GM12801 (cell line): ENCODE data around the gene CHST9.

Experiments used
- CTCF ChIP-seq: IDR thresholded peaks from one replicate; pipeline ENCODE4 v1.5.1; 2011; ENCODE audit warnings: control low read depth; ENCODE audit not compliant: insufficient read length; ENCODE audit errors: extremely low read depth

Gene CHST9

DNA sequence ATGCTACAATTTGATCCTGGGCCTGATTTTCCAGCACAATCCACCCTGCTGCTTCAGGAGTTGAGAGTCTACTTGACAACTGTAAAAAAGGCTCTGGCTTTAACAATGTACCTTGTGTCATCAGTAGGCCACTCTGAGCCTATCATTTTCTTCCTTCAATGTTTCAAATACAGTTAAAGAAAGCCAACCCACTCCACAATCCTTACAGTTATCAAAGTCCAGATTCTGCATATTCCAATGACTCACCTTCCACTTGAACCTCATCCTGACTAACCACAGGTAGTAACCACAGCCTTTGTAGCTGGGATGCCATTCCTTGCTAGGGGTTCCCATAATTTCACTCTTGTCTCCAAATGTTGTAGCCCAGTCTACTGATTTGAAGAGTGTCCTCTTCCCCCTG lies 284.1 kb downstream of the CHST9 start:
- TF ChIP-seq CTCF: no peak

DNA sequence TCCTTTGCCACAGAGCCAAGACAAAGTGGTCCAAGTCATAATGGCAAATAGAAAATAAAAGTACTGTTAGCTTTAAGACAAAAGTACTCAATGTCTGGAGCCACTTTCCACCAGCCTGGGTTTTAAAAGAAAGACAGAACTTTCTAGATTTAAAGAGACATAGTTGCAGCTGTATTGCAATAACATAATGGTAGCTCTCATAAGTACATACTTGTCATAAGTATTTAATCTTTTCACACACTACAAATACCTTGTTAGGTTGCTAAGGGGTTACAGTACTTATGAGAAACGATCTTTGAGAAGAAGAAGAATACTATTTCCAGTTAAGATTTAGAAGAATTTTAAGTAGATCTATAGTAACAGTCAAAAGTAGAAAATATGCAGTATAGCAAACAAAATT lies 290.7 kb downstream of the CHST9 start:
- no peak for TF ChIP-seq CTCF

GRCh38 chr18:26893996-26894395 lies 291.1 kb downstream of the CHST9 start:
- no peak for TF ChIP-seq CTCF

DNA sequence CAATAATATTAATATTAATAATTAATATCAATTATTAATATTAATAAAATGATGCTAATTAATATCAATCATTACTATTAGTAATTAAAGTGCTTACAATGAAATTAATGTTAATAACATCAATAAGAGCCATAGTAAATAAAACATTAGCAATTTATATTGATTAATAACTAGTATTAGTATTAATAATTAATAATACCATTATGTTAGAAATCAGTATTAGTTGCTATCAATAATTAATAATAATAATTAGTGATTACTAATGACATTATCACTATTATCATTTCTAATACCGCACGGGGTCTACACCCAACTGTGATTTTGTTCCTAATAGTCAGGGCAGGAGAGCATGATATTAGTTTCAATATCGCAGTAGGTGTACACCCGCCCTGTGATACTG lies 296.8 kb downstream of the CHST9 start:
- no peak for TF ChIP-seq CTCF

DNA sequence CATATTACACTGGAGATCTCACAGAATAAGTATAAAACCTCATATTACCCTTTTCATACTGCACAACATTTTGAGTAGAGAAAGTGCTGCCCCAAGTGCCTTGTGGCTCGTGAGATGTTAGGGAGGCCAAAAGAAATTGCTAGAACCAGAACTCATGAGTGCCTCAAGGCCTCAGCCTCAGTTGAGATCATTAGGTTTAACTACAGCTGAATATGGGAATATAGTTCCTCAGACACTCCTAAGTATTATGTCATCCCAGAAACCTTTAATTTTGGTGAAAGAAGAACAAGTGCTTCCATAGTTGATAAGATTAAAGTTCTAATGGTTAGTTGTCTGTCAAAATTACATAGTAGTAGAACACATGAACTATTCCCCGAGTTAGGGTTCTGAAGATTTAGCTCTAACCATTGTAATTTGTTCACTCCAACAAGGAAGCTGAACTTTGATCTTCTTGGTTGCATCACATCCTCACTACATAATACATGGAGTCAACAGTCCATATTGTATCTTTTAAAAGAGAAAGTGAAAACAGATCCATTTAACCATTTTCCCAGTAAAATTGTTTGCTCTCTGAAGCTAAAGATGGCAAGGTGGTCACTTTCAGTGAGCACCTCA lies 310.0 kb downstream of the CHST9 start:
- TF ChIP-seq CTCF: no peak

- no peak for TF ChIP-seq CTCF
Measured at GRCh38 chr18:26874283-26874682, 310.8 kb downstream of the CHST9 start.

DNA sequence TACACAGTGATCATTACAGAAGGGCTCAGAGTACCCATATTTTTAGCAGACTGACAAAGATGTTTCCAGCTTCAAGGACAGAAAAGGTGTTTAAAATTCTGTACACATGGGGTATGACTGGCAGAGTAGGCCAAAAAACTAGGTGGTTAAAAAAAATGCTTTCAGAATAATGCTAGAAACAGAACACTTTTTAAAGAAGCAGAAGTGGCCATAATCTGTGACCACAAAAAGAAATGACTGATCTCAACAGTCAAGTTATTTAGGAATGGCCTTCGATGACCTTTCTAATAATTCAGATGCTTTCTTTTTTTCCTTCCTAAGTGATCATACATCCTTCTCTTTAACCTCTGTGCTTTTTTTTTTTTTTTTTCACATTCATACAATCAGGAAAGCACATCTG lies 315.5 kb downstream of the CHST9 start:
- TF ChIP-seq CTCF: no peak
